H1 (cell line): ENCODE data around the gene AFTPH. TPM values are rescaled to one million over a fixed set of nuclear protein-coding genes. Genes with fewer than 3 reads are reported as not detected.
A peak's percentile ranks its signal among the peaks of the same experiment; 100 is the strongest.

ENCODE experiments used
- CTCF ChIA-PET: fragments of 300-600 bp; sonication (Branson Sonifier 250); formaldehyde crosslinking; loops from one replicate; lab custom pipeline; 2021; ENCODE audit not compliant: partially characterized antibody; lab: Charles Lee
- POLR2A ChIA-PET: fragments of 300-600 bp; sonication (Branson Sonifier 250); formaldehyde crosslinking; loops from one replicate; lab custom pipeline; 2021; ENCODE audit warnings: inconsistent platforms; ENCODE audit not compliant: partially characterized antibody; lab: Charles Lee
- DNase-seq, 2 experiments: peaks; one replicate each; pipeline versions ENCODE4 v3.0.0 to v3.0.0-alpha.2; 2010 to 2022; ENCODE audit warnings: low spot score in 2 of 2, low read depth in 1 of 2, mixed read lengths in 1 of 2
- FAIRE-seq: peaks from 2 replicates; lab custom pipeline; 2011; peaks lifted over from hg19 to GRCh38; lab: Jason Lieb, UNC
- H2AFZ ChIP-seq: 2 replicates; pipeline ENCODE4 v1.8.1; 2012; ENCODE audit warnings: low read length, inconsistent platforms
- H2AK5ac ChIP-seq: 2 replicates; pipeline ENCODE4 v1.6.1; 2013; ENCODE audit warnings: low read depth, low read length
- H2BK120ac ChIP-seq: replicated peaks from 2 replicates; pipeline ENCODE3; 2013; ENCODE audit warnings: low read depth, low read length, inconsistent platforms
- H2BK12ac ChIP-seq: 2 replicates; pipeline ENCODE4 v1.6.1; 2013; ENCODE audit warnings: low read depth, low read length
- H2BK15ac ChIP-seq: 2 replicates; pipeline ENCODE4 v1.6.1; 2013; ENCODE audit warnings: low read length
- H2BK20ac ChIP-seq: 2 replicates; pipeline ENCODE4 v1.6.1; 2013; ENCODE audit warnings: low read length
- H2BK5ac ChIP-seq: 2 replicates; pipeline ENCODE4 v1.6.1; 2013; ENCODE audit warnings: low read depth, low read length
- H3K14ac ChIP-seq: 2 replicates; pipeline ENCODE4 v1.6.1; 2013; ENCODE audit warnings: inconsistent platforms; ENCODE audit not compliant: insufficient read length
- H3K18ac ChIP-seq: 2 replicates; pipeline ENCODE4 v1.6.1; 2013; ENCODE audit warnings: low read length; ENCODE audit errors: extremely low read depth
- H3K23ac ChIP-seq: 2 replicates; pipeline ENCODE4 v1.6.1; 2013; ENCODE audit warnings: inconsistent platforms; ENCODE audit not compliant: insufficient read length
- H3K23me2 ChIP-seq: 2 replicates; pipeline ENCODE4 v1.6.1; 2013; ENCODE audit warnings: low read depth, low read length
- H3K27ac ChIP-seq: 2 replicates; pipeline ENCODE4 v1.6.1; 2011; ENCODE audit warnings: low read depth, low read length, inconsistent platforms
- H3K27me3 ChIP-seq, 4 experiments: replicated peaks in 1 of 4; 1 replicate in 1 of 4; 2 replicates in 3 of 4; pipeline versions ENCODE4 v1.6.1 to v1.8.1; 2011 to 2013; ENCODE audit warnings: low read length in 3 of 4, mild to moderate bottlenecking in 3 of 4, inconsistent platforms in 2 of 4, mixed read lengths in 2 of 4, moderate library complexity in 1 of 4; ENCODE audit not compliant: control insufficient read depth in 3 of 4, insufficient read depth in 3 of 4; ENCODE audit errors: extremely low read depth in 1 of 4
- H3K36me3 ChIP-seq, 4 experiments: 2 replicates each; pipeline versions ENCODE4 v1.6.1 to v1.8.1; 2011 to 2013; ENCODE audit warnings: mild to moderate bottlenecking in 4 of 4, low read length in 3 of 4, moderate library complexity in 2 of 4, control low read depth in 1 of 4, inconsistent platforms in 1 of 4; ENCODE audit not compliant: insufficient read depth in 4 of 4, control insufficient read depth in 2 of 4
- H3K4ac ChIP-seq: replicated peaks from 2 replicates; pipeline ENCODE3; 2013; ENCODE audit warnings: low read length, low read depth, mixed read lengths, inconsistent platforms; ENCODE audit not compliant: insufficient read length
- H3K4me1 ChIP-seq, 4 experiments: replicated peaks in 1 of 4; 1 replicate in 1 of 4; 2 replicates in 3 of 4; pipeline versions ENCODE4 v1.6.1 to v1.8.1; 2011 to 2013; ENCODE audit warnings: low read length in 3 of 4, inconsistent platforms in 2 of 4, mixed read lengths in 1 of 4; ENCODE audit not compliant: insufficient read depth in 4 of 4, control insufficient read depth in 3 of 4
- H3K4me2 ChIP-seq, 2 experiments: 2 replicates each; pipeline versions ENCODE4 v1.6.1 to v1.8.1; 2011 to 2013; ENCODE audit warnings: low read depth in 2 of 2, low read length in 2 of 2, control low read depth in 1 of 2, inconsistent platforms in 1 of 2, mild to moderate bottlenecking in 1 of 2; ENCODE audit not compliant: insufficient read depth in 1 of 2
- H3K4me3 ChIP-seq, 4 experiments: fragments of 200-600, 300-600 bp in 1 of 4; sonication (generic), shearing (Covaris generic), sonication (Bioruptor Twin) in 1 of 4; 2 replicates each; pipeline versions ENCODE4 v1.5.1 to v1.8.1; 2011 to 2016; ENCODE audit warnings: low read length in 4 of 4, low read depth in 3 of 4, control low read depth in 2 of 4, inconsistent platforms in 2 of 4, mild to moderate bottlenecking in 2 of 4, mixed read lengths in 1 of 4, moderate library complexity in 1 of 4; ENCODE audit not compliant: insufficient read depth in 2 of 4; ENCODE audit errors: extremely low read depth in 1 of 4
- H3K56ac ChIP-seq: replicated peaks from 2 replicates; pipeline ENCODE3; 2013; ENCODE audit warnings: low read depth, mild to moderate bottlenecking, mixed read lengths, low read length, inconsistent platforms; ENCODE audit not compliant: insufficient read length
- H3K79me1 ChIP-seq: 2 replicates; pipeline ENCODE4 v1.6.1; 2013; ENCODE audit warnings: low read depth, low read length, control low read depth
- H3K79me2 ChIP-seq, 2 experiments: 2 replicates each; pipeline versions ENCODE4 v1.6.1 to v1.8.1; 2012 to 2013; ENCODE audit warnings: low read length in 2 of 2, mild to moderate bottlenecking in 2 of 2, inconsistent platforms in 1 of 2; ENCODE audit not compliant: insufficient read depth in 2 of 2, control insufficient read depth in 1 of 2
- H3K9ac ChIP-seq, 4 experiments: replicated peaks in 1 of 4; 1 replicate in 1 of 4; 2 replicates in 3 of 4; pipeline versions ENCODE4 v1.6.1 to v1.8.1; 2011 to 2013; ENCODE audit warnings: low read depth in 3 of 4, low read length in 3 of 4, control low read depth in 2 of 4, mild to moderate bottlenecking in 2 of 4, moderate library complexity in 2 of 4, inconsistent platforms in 1 of 4; ENCODE audit errors: extremely low read depth in 1 of 4
- H3K9me3 ChIP-seq, 2 experiments: 2 replicates each; pipeline versions ENCODE4 v1.6.1 to v1.8.1; 2012 to 2013; ENCODE audit warnings: mild to moderate bottlenecking in 2 of 2, moderate library complexity in 2 of 2, control low read depth in 1 of 2, inconsistent platforms in 1 of 2, low read depth in 1 of 2, low read length in 1 of 2, mixed read lengths in 1 of 2; ENCODE audit not compliant: insufficient read depth in 2 of 2
- H4K20me1 ChIP-seq, 2 experiments: replicated peaks in 1 of 2; 2 replicates each; pipeline versions ENCODE3 to v1.8.1; 2011 to 2013; ENCODE audit warnings: inconsistent platforms in 2 of 2, low read length in 2 of 2, mild to moderate bottlenecking in 1 of 2; ENCODE audit not compliant: insufficient read depth in 2 of 2, control insufficient read depth in 1 of 2
- H4K5ac ChIP-seq: 2 replicates; pipeline ENCODE4 v1.6.1; 2013; ENCODE audit warnings: low read length, low read depth, mixed read lengths, inconsistent platforms; ENCODE audit not compliant: insufficient read length
- H4K8ac ChIP-seq: 2 replicates; pipeline ENCODE4 v1.8.0; 2013; ENCODE audit warnings: mild to moderate bottlenecking, moderate library complexity, low read length, inconsistent platforms; ENCODE audit not compliant: insufficient read depth; ENCODE audit errors: extremely low read depth
- H4K91ac ChIP-seq: replicated peaks from 2 replicates; pipeline ENCODE3; 2013; ENCODE audit warnings: low read length, mixed read lengths, inconsistent platforms; ENCODE audit not compliant: insufficient read length
- GABPA ChIP-seq: IDR thresholded peaks from 2 replicates; pipeline ENCODE4 v1.6.1; 2011; ENCODE audit warnings: mild to moderate bottlenecking, low read length, moderate library complexity, borderline replicate concordance; ENCODE audit not compliant: insufficient read depth
- USF2 ChIP-seq: IDR thresholded peaks from 2 replicates; pipeline ENCODE4 v1.6.1; 2011; ENCODE audit warnings: low read length, improper control_type of control experiment
- whole genome bisulfite sequencing, 2 experiments: shearing (Covaris generic) in 1 of 2; methylation state at CpG; one replicate each; pipeline versions ENCODE4 v1.1.6 to v1.1.7; 2013 to 2015; ENCODE audit warnings: low lambda C conversion rate in 2 of 2, mixed read lengths in 2 of 2, inconsistent platforms in 1 of 2, low coverage in 1 of 2, missing lambda C conversion rate in 1 of 2; ENCODE audit not compliant: insufficient replicate concordance in 2 of 2, insufficient coverage in 1 of 2, insufficient read length in 1 of 2; ENCODE audit errors: extremely low coverage in 1 of 2, missing lambda C conversion rate in 1 of 2; 5-methylcytosine and 5-hydroxymethylcytosine counted together
- polyA plus RNA-seq, 7 experiments: library from polyadenylated mRNA; depleted of rRNA in 3 of 7; stranded (reverse) in 5 of 7; unstranded in 2 of 7; fragments of >200 nt in 5 of 7; fragments of 200-250 nt in 2 of 7; gene quantifications; 1 replicate in 5 of 7; 2 replicates in 1 of 7; 4 replicates in 1 of 7; pipeline versions ENCODE4 v1.2.1 to v1.2.3, GENCODE V29; 2011 to 2013; ENCODE audit warnings: missing spikeins in 2 of 7, mixed read lengths in 2 of 7
- total RNA-seq: library from RNA; stranded (reverse); fragmentation: NEBNext Ultra II Directional; extraction: Animal tissue kit (Norgen Biotek cat#: 25700); gene quantifications from 2 replicates; pipeline ENCODE4 v1.2.1, GENCODE V29; 2021

AFTPH gene
- total and polyA plus RNA-seq, 2 of the 8 experiments (the other 6 are each of a cell fraction or from before 2014, with no cell fraction given) = 7.3 to 15.0 TPM

- no peaks in the 10 kb centered on the region for H4K20me1 ChIP-seq
- H3K14ac ChIP-seq = no peak overlapping the region
- H3K4ac ChIP-seq = no peak overlapping the region
- ChIA-PET POLR2A (no interaction called here), CTCF (interaction anchor here (0.6 to 4.1 kb wide), 6 partner anchors 11 to 274 kb away, joined by 3 to 26 read pairs (median 6); no protein-coding TSS in a partner anchor)
- H2BK12ac ChIP-seq = no peak overlapping the region
- 81% methylated on average over 4 of the region's 4 CpGs; no CpG with 5 or more reads in 1 of the 2 experiments for WGBS, 2 experiments
- no peak overlapping the region for H3K4me2 ChIP-seq
- no peak overlapping the region for H4K8ac ChIP-seq
- TF ChIP-seq USF2 (0 out of 2 replicates have a peak, but pooled peaks have one; percentile 38), GABPA (no peak)
- no peaks in the 10 kb centered on the region for H3K79me1 ChIP-seq
- FAIRE-seq (no peak), DNase-seq (no peak)
- H2BK15ac ChIP-seq = no peak overlapping the region
- H3K4me1 ChIP-seq = no peaks in the 10 kb centered on the region
- no peaks in the 10 kb centered on the region for H3K27me3 ChIP-seq
- no peak overlapping the region for H3K18ac ChIP-seq
- H3K36me3 ChIP-seq = peaks cover 0 to 7% (median 0%) of the 10 kb centered on the region in 4 experiments; a peak in 3 of 8 replicates
- no peak overlapping the region for H3K56ac ChIP-seq
- no peak overlapping the region for H3K23ac ChIP-seq
- no peaks in the 10 kb centered on the region; the same call in 1 of the 2 replicates for H3K23me2 ChIP-seq
- no peak overlapping the region for H2BK20ac ChIP-seq
- H2BK120ac ChIP-seq = no peak overlapping the region
- H4K5ac ChIP-seq = no peak overlapping the region
- no peaks in the 10 kb centered on the region for H3K79me2 ChIP-seq
- H2AFZ ChIP-seq = no peak overlapping the region
- no peak overlapping the region for H2AK5ac ChIP-seq
- H3K9me3 ChIP-seq = no peaks in the 10 kb centered on the region
- no peak overlapping the region for H4K91ac ChIP-seq
- no peak overlapping the region for H3K27ac ChIP-seq
- H2BK5ac ChIP-seq = no peak overlapping the region
- H3K9ac ChIP-seq = no peak overlapping the region
- no peak overlapping the region for H3K4me3 ChIP-seq
Observed at GRCh38 chr2:64593035-64593655, 69.0 kb downstream of the AFTPH start.
